Measurements from ENCODE around the gene KIFBP. TPM values are rescaled to one million over a fixed set of nuclear protein-coding genes. Genes with fewer than 3 reads are reported as not detected.

KIFBP gene
- total and polyA plus RNA-seq, 9 of the 15 experiments (the other 6 are each of a cell fraction or from before 2014, with no cell fraction given), result 5.6 to 23.2 (median 14.8) TPM

GRCh38 chr10:68955832-68956532, 32.6 kb upstream of the KIFBP start, which contains the start of gene DDX21 (continued):
- no peak for TF ChIP-seq ZNF277 (CRISPR knock-in tag; IDR thresholded peaks at IDR 0.05; ENCODE audit: borderline replicate concordance)
- TF ChIP-seq ZBTB34 (CRISPR knock-in tag; IDR thresholded peaks at IDR 0.05), result no peak
- TF ChIP-seq, protein P1, sequence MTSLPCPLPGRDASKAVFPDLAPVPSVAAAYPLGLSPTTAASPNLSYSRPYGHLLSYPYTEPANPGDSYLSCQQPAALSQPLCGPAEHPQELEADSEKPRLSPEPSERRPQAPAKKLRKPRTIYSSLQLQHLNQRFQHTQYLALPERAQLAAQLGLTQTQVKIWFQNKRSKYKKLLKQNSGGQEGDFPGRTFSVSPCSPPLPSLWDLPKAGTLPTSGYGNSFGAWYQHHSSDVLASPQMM (CRISPR knock-in tag; IDR thresholded peaks at IDR 0.05), result no peak
- TF ChIP-seq SMAD3 (CRISPR knock-in tag; conservative IDR thresholded peaks at IDR 0.05), result 0 out of 2 replicates have a peak, but pooled peaks have one; percentile 7
- TF ChIP-seq HDAC8 (tag; IDR thresholded peaks at IDR 0.05), result no peak
- TF ChIP-seq RNF2 (IDR thresholded peaks at IDR 0.05), result peak; percentile 62
- no peak for TF ChIP-seq CBX8 (IDR thresholded peaks at IDR 0.05; ENCODE audit: borderline replicate concordance, extremely low read depth, low read depth, low read length, poor library complexity, severe bottlenecking)
- TF ChIP-seq ILK (tag; IDR thresholded peaks at IDR 0.05; ENCODE audit: borderline replicate concordance, low read depth), result no peak
- no peak for TF ChIP-seq CBFA2T2 (conservative IDR thresholded peaks at IDR 0.05)
- TF ChIP-seq NCOA2 (IDR thresholded peaks at IDR 0.05; ENCODE audit: partially characterized antibody in 2 of 2), result no peak
- no peak for TF ChIP-seq YBX1 (IDR thresholded peaks at IDR 0.05)
- TF ChIP-seq ZNF551 (CRISPR knock-in tag; IDR thresholded peaks at IDR 0.05), result no peak
- TF ChIP-seq CC2D1A (IDR thresholded peaks at IDR 0.05), result peak; percentile 70
- no peak for TF ChIP-seq BRF1 (IDR thresholded peaks at IDR 0.05; ENCODE audit: borderline replicate concordance, extremely low read depth, insufficient read length)
- TF ChIP-seq PTTG1 (tag; IDR thresholded peaks at IDR 0.05; ENCODE audit: low read depth), result no peak
- TF ChIP-seq HEY1 (CRISPR knock-in tag; IDR thresholded peaks at IDR 0.05; ENCODE audit: borderline replicate concordance), result no peak
- no peak for TF ChIP-seq TCF7L2 (IDR thresholded peaks at IDR 0.05; ENCODE audit: low read depth, low read length)
- peak; percentile 14; the same call in 1 of the 2 replicates for TF ChIP-seq ESRRA (IDR thresholded peaks at IDR 0.05; ENCODE audit: borderline replicate concordance, low read depth)
- peak; percentile 88 for TF ChIP-seq TBP (optimal IDR thresholded peaks at IDR 0.05; ENCODE audit: low read depth, low read length)
- no peak for TF ChIP-seq HMG20A (CRISPR knock-in tag; conservative IDR thresholded peaks at IDR 0.05)
- no peak for TF ChIP-seq CREBBP (IDR thresholded peaks at IDR 0.05; ENCODE audit: low read depth, low read length)
- TF ChIP-seq TRIM24 (IDR thresholded peaks at IDR 0.05), result peak in 1 of 2 experiments; percentile 85; a peak in 2 of 4 replicates
- peak; percentile 68; the same call in 1 of the 2 replicates for TF ChIP-seq KAT7 (CRISPR knock-in tag; IDR thresholded peaks at IDR 0.05; ENCODE audit: borderline replicate concordance)
- no peak for TF ChIP-seq ZNF77 (CRISPR knock-in tag; IDR thresholded peaks at IDR 0.05)
- TF ChIP-seq RFX1 (IDR thresholded peaks at IDR 0.05), result peak; percentile 32; the same call in 1 of the 2 replicates
- no peak for TF ChIP-seq NFE2L1 (tag; IDR thresholded peaks at IDR 0.05; ENCODE audit: borderline replicate concordance, low read depth)

Measured in K562 (cell line).